C4-2B (cell line): ENCODE results near the gene PAK5.

Experiments used
- ZFX ChIP-seq: fragments of 450-650 bp; IDR thresholded peaks from 2 replicates; pipeline ENCODE4 v1.6.1; 2017
- TF ChIP-seq, protein P1 (sequence below): fragments of 450-650 bp; conservative IDR thresholded peaks from 2 replicates; pipeline ENCODE4 v1.5.1; 2017; ENCODE audit warnings: mild to moderate bottlenecking

DNA sequence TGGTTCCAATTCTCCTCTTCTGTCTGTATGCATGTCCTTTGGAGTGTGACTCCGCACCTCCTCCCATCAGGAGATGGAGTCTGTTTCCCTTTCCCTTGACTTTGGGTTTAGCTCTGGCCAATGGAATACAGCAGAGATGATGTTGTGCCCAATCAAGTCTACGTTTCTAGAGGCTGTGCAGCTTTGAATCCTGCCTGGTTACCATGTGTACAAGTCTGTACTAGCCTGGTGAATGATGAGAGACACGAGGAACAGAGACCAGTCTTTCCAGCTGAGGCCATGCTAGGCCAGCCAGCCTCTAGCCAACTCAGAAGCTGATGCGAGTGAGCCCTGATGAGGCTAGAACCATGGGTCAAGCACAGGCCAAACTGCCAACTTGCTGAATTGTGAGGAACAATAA, 241.3 kb downstream of the PAK5 start:
- TF ChIP-seq, protein P1, sequence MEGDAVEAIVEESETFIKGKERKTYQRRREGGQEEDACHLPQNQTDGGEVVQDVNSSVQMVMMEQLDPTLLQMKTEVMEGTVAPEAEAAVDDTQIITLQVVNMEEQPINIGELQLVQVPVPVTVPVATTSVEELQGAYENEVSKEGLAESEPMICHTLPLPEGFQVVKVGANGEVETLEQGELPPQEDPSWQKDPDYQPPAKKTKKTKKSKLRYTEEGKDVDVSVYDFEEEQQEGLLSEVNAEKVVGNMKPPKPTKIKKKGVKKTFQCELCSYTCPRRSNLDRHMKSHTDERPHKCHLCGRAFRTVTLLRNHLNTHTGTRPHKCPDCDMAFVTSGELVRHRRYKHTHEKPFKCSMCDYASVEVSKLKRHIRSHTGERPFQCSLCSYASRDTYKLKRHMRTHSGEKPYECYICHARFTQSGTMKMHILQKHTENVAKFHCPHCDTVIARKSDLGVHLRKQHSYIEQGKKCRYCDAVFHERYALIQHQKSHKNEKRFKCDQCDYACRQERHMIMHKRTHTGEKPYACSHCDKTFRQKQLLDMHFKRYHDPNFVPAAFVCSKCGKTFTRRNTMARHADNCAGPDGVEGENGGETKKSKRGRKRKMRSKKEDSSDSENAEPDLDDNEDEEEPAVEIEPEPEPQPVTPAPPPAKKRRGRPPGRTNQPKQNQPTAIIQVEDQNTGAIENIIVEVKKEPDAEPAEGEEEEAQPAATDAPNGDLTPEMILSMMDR, result no peak
- no peak for TF ChIP-seq ZFX
